ENCODE data around the gene PDXP.
A peak's percentile ranks its signal among the peaks of the same experiment; 100 is the strongest.
"Not testable (repeated sequence)": the region's sequence is repeated elsewhere in the genome, so short reads cannot be mapped to it uniquely, and the experiment has no call there.

PDXP gene, protein sequence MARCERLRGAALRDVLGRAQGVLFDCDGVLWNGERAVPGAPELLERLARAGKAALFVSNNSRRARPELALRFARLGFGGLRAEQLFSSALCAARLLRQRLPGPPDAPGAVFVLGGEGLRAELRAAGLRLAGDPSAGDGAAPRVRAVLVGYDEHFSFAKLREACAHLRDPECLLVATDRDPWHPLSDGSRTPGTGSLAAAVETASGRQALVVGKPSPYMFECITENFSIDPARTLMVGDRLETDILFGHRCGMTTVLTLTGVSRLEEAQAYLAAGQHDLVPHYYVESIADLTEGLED

DNA sequence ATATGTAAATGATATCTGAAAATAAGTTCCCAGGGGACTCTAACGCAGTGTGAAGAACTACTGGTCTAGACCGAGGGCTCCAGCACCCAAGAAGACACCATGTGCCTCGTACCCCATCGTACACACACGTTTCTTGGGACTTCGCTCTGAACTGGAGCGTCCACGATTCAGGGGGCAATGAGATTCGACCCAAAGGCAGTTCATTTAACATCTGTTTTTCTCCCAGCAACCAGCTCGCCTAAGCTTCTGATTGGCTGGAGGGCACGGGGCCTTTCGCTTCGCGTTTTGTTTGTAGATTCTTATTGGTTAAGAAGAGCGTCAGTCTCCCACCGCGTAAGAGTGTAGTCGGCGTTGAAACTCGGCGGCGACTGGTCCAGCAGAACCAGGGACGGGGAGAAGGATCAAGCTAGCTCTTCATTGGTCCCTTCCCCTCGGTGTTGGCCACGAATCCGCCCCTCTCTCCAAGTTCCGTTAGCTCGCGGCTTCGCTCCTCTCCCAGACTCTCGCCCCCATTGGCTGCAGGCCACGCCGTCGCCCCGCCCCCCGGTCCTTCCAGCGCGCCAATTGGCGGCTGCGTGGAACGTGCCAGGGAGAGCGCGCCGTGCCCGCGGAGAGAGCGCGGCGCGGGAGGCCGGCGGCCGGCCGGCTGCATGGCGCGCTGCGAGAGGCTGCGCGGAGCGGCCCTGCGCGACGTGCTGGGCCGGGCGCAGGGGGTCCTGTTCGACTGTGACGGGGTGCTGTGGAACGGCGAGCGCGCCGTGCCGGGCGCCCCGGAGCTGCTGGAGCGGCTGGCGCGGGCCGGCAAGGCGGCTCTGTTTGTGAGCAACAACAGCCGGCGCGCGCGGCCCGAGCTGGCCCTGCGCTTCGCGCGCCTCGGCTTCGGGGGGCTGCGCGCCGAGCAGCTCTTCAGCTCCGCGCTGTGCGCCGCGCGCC is at the start of gene PDXP:
TSS of gene PDXP (plus strand) at position 591 of the 933 bp plus-strand sequence. CDS start at position 651, 60 bp downstream.
- DNase-seq = peak; percentile 98

- no peak for DNase-seq
Observed at GRCh38 chr22:37609240-37610152, 49.0 kb upstream of the PDXP start.

DNA sequence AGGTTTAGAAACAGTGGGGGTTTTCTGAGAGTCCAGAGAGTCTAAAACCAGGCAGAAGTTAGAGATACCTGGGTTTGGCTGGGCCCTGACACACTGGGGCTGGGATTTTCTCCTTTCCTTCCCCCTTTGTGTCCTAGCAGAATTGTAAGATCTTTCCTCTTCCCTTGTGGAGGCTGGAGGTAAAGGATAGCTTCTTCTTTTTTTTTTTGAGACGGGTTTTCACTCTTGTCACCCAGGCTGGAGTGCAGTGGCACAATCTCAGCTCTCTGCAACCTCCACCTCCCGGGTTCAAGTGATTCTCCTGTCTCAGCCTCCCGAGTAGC is 48.4 kb upstream of the PDXP start:
- not testable (repeated sequence) for DNase-seq

- DNase-seq = no peak
Observed at GRCh38 chr22:37610480-37611129, 47.9 kb upstream of the PDXP start.

DNA sequence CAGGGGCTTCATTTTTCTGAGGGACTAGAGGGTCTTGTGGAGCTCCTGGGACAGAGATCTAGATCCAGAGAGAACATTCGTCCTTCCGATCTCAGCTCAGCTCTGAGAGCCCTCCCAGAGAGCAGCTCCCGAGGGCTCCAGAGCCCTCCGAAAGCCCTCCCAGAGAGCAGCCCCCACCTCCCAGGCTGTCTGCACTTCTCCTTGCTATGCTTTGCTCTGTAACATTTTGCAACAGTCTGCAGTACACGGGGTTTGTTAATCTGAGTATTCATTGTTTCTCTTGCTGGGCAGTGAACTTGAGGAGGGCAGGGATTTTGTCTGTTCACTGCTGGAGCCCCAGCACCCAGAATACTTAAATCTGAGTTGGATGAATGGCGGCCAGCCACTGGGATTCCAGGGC is 47.3 kb upstream of the PDXP start:
- DNase-seq = no peak

DNA sequence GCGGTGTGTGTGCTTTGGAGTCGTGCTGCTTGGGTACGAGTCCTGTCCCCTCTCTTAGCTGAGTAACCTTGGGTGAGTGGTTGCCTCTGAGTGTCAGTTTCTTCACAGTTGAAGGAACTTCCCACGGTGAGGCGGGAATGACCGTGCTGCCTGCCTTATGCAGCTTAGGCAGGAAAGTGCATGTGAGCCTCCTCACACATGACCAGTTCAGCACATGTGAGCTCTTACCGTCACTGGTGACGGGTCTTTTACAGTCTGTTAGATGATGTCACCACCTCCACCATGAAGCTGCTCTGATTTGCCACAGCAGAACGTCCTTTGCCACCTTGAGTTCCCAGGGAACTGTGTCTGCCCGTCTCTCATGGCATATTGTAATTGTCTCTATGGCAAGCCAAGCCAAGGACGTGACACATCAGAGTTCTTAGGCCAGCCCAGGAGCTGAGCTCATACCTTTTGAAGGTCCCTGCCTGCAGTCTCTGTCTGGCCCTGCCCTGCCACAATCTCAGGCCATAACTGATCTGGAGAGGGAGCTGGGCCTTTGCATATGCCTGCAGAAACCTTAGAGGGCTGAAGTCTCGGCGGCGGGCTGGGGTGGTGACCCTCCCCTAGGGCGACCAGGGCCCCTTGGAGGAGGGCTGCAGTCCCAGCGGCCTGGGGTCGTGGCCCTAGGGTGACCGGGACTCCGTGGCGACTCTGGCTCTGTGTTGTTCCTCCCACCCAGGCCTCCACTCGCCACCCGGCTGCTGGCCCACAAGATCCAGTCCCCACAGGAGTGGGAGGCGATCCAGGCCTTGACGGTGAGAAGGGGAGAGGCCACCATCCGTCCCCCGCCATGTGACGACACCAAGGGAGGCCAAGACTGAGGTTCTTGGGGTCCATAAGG is 42.1 kb upstream of the PDXP start:
- no peak for DNase-seq

- no peak for DNase-seq
Observed at GRCh38 chr22:37617431-37617830, 41.1 kb upstream of the PDXP start.

- DNase-seq = no peak
Observed at GRCh38 chr22:37618072-37618656, 40.4 kb upstream of the PDXP start.

- no peak for DNase-seq
Observed at GRCh38 chr22:37618674-37619073, 39.8 kb upstream of the PDXP start.

DNA sequence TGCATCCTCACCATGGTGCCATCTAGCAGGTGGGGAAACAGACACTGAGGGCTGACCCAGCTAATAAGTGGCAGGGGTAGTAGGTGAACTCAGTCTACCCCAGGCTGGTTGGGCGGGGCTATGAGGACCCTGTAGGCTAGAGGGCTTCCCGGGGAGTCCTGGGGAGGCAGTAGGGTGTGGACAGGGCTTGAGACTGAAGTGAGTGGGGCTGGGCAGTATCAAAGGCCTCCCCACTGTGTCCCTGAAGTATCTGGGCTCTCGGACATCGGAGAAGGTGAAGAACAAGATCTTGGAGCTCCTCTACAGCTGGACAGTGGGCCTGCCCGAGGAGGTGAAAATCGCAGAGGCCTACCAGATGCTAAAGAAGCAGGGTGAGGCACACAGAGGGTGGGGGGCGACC is 38.5 kb upstream of the PDXP start:
- no peak for DNase-seq

DNA sequence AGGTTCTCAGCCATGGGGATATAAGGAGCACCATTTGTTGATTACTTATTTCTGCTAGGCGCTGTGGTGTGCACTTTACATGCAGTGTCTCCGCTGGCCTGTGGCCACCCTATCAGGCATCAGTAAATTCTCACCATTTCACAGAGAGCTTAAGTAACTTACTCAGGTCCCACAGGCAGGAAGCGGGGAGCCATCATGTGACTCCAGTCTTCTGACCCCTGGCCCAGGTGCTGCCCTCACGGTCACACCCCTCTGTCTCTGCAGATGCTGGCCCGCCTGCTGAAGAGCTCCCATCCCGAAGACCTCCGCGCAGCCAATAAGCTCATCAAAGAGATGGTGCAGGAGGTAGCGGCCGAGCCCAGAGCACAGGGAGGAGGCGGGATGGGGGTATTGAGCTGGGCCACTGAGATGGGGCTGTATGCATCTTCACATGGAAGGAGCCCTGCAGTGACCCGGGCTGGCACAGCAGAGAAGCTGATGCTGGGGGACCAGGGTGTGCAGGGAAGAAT is 37.1 kb upstream of the PDXP start:
- no peak for DNase-seq

- no peak for DNase-seq
Observed at GRCh38 chr22:37623075-37624016, 35.2 kb upstream of the PDXP start.

- no peak for DNase-seq
Observed at GRCh38 chr22:37624017-37624365, 34.5 kb upstream of the PDXP start.

DNA sequence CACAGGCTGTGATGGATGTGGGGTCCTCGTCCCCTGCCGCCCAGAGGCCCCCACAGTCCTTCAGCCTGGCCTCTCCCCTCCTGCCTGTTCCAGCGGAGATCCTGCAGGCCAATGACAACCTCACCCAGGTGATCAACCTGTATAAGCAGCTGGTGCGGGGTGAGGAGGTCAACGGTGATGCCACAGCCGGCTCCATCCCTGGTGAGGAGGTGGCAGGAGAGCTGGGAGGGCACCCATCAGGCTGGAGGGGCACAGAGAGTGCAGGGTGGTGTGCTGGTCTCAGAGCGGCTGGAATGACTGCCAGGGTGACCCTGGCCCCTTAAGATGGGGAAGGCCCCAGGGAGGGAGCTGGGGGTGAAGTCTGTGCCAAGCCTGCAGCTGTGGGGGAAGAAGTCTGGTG is 33.6 kb upstream of the PDXP start:
- DNase-seq = no peak

- DNase-seq = no peak
Observed at GRCh38 chr22:37625737-37626136, 32.8 kb upstream of the PDXP start.

GRCh38 chr22:37626144-37626543 is 32.4 kb upstream of the PDXP start:
- DNase-seq = no peak

GRCh38 chr22:37626556-37627075 is 31.9 kb upstream of the PDXP start:
- DNase-seq = no peak

DNA sequence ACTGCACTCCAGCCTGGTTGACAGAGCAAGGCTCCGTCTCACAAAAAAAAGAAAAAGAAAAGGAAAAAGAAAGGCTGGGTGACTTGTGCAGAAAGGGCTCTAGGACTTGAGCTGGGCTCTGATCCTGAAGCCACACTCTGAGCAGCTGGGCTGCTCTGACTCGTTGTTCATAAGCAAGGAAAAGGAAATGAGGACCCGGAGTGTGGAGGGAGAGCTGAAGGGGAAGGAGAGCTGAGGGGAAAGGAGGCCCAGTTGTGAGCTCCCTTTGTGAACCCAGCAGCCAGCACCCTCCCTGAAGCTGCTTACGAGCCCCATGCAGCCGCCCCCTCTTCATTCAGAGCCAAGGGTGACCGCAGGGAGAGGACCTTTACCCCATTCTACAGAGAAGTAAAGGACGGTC is 31.4 kb upstream of the PDXP start:
- DNase-seq = no peak

- no peak for DNase-seq
Observed at GRCh38 chr22:37627545-37627944, 31.0 kb upstream of the PDXP start.

- no peak for DNase-seq
Observed at GRCh38 chr22:37628830-37629229, 29.7 kb upstream of the PDXP start.
